ENCODE data around the gene PNMA1.

PNMA1 gene

GRCh38 chr14:73661872-73662271 is 52.3 kb downstream of the PNMA1 start:
- DNase-seq, result no peak
